ENCODE results near the gene ACTN3.
"Not testable (repeated sequence)": the region's sequence is repeated elsewhere in the genome, so short reads cannot be mapped to it uniquely, and the experiment has no call there.

The ACTN3 gene

GRCh38 chr11:66570079-66570849 is 23.6 kb downstream of the ACTN3 start:
- no peak overlapping the region for H3K4me3 ChIP-seq (ENCODE audit: low read length)
- TF ChIP-seq, protein P1, sequence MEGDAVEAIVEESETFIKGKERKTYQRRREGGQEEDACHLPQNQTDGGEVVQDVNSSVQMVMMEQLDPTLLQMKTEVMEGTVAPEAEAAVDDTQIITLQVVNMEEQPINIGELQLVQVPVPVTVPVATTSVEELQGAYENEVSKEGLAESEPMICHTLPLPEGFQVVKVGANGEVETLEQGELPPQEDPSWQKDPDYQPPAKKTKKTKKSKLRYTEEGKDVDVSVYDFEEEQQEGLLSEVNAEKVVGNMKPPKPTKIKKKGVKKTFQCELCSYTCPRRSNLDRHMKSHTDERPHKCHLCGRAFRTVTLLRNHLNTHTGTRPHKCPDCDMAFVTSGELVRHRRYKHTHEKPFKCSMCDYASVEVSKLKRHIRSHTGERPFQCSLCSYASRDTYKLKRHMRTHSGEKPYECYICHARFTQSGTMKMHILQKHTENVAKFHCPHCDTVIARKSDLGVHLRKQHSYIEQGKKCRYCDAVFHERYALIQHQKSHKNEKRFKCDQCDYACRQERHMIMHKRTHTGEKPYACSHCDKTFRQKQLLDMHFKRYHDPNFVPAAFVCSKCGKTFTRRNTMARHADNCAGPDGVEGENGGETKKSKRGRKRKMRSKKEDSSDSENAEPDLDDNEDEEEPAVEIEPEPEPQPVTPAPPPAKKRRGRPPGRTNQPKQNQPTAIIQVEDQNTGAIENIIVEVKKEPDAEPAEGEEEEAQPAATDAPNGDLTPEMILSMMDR (conservative IDR thresholded peaks at IDR 0.05; ENCODE audit: low read length), result no peak
- no peak for DNase-seq (ENCODE audit: low read depth)

- no peak for DNase-seq (ENCODE audit: low read depth)
- H3K4me3 ChIP-seq (ENCODE audit: low read length), result no peak overlapping the region
- TF ChIP-seq, protein P1 (conservative IDR thresholded peaks at IDR 0.05; ENCODE audit: low read length), result no peak
Measured at GRCh38 chr11:66570850-66571180, 24.1 kb downstream of the ACTN3 start.

DNA sequence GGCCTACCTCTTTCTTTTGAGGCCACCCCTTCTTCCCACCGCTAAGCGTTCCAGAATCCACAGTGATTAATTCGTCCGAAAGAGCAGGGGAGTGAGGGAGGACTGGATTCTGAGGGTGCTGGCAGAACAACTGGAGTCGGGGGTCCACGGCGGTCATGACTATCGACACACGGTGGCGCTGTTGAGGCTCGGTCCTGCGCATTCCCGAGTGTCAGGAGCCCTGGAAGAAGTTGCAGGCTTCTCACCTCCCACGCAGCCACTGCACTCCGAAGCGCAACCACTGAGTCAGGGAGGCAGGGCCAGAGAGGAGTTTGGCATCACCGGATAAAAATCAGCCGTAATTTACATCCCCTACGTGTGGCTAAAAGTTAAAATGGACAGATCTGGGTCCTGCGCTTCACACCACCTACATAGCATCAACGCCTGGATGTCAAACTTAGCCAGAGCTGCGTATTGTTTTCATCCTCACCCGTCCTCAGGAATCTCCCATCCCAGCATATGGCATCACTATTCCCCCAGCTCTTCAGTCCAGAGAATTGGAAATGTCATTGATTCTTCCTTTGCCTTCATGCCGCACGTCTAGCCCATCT is 32.4 kb downstream of the ACTN3 start:
- H3K4me3 ChIP-seq (ENCODE audit: low read length), result no peak overlapping the region
- DNase-seq (ENCODE audit: low read depth), result peak; percentile 59
- TF ChIP-seq, protein P1 (conservative IDR thresholded peaks at IDR 0.05; ENCODE audit: low read length), result peak; percentile 78

GRCh38 chr11:66580803-66581202 is 34.1 kb downstream of the ACTN3 start:
- no peak for DNase-seq (ENCODE audit: low read depth)
- TF ChIP-seq, protein P1 (conservative IDR thresholded peaks at IDR 0.05; ENCODE audit: low read length), result no peak
- no peak overlapping the region for H3K4me3 ChIP-seq (ENCODE audit: low read length)

- no peak for DNase-seq (ENCODE audit: low read depth)
- TF ChIP-seq, protein P1 (conservative IDR thresholded peaks at IDR 0.05; ENCODE audit: low read length), result no peak
- no peak overlapping the region for H3K4me3 ChIP-seq (ENCODE audit: low read length)
Measured at GRCh38 chr11:66581261-66581660, 34.6 kb downstream of the ACTN3 start.

DNA sequence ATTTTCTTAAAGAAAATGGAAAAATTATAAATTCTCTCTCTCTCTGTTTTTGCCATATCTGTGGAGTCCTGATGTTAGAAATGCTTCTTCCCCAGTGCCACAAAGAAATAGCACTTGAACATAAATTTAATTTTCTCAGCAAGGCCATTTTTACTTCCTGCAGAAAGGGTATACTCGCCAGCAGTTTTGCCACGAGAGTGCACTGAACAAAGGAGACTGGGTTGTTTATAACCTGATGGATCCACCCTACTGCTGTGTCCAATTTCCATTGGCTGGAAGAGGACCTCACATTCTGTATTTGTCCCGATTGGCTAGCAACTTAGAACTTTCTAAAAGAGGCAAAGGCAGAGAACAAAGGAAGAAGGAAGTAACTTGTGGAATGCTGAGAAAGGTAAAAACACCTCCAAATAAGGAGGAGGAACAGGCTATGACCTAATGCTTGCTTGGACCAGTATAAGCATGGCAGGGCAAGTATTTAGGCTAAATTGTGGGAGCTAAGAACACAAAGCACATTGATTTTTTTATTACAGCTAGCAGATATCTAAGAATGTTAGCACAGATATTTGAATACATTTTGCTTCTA is 36.0 kb downstream of the ACTN3 start:
- not testable (repeated sequence) for DNase-seq (ENCODE audit: low read depth); H3K4me3 ChIP-seq (ENCODE audit: low read length)

DNA sequence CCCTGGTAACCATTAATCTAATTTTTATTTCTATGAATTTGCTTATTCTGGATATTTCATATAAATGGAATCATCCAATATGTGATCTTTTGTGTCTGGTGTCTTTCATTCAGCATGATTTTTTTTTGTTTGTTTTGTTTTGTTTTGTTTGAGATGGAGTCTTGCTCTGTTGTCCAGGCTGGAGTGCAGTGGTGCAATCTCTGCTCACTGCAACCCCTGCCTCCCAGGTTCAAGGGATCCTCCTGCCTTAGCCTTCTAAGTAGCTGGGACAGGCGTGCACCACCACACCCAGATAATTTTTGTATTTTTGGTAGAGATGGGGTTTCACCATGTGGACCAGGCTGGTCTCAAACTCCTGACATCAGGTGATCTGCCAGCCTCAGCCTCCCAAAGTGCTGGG is 38.7 kb downstream of the ACTN3 start:
- DNase-seq (ENCODE audit: low read depth), result not testable (repeated sequence)

GRCh38 chr11:66586136-66586535 is 39.4 kb downstream of the ACTN3 start:
- no peak for DNase-seq (ENCODE audit: low read depth)
- TF ChIP-seq, protein P1 (conservative IDR thresholded peaks at IDR 0.05; ENCODE audit: low read length), result no peak
- H3K4me3 ChIP-seq (ENCODE audit: low read length), result no peak overlapping the region

More for the DNA sequence above, 38.7 kb downstream of the ACTN3 start:
- H3K4me3 ChIP-seq (ENCODE audit: low read length), result not testable (repeated sequence)

- not testable (repeated sequence) for H3K4me3 ChIP-seq (ENCODE audit: low read length); DNase-seq (ENCODE audit: low read depth)
Measured at GRCh38 chr11:66589315-66589714, 42.6 kb downstream of the ACTN3 start.
